Measurements from ENCODE around the gene TBC1D23. TPM values are rescaled to one million over a fixed set of nuclear protein-coding genes. Genes with fewer than 3 reads are reported as not detected.

Gene TBC1D23
- total and polyA plus RNA-seq, 2 experiments from 2014 or later = 22.4 to 34.4 TPM

DNA sequence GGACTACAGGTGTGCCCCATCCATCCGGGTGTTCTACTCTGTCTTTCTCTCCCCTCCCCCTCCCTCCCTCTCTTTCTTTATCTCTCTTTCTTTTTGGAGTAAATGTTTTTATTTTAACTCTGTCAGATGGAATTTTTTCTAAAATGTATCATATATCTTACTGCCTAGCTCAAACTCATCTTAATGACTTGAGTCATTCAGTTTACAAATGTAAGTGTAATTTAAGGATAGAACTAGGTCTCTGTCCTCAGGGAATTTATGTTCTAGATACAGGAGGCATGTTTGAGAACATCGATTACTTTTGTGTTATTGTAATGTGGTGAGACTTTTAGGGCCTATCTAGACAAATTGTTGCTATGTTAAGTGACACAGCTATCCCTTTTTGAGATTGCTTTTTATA lies 3.5 kb downstream of the TBC1D23 start (continued):
- TF ChIP-seq, protein P1, sequence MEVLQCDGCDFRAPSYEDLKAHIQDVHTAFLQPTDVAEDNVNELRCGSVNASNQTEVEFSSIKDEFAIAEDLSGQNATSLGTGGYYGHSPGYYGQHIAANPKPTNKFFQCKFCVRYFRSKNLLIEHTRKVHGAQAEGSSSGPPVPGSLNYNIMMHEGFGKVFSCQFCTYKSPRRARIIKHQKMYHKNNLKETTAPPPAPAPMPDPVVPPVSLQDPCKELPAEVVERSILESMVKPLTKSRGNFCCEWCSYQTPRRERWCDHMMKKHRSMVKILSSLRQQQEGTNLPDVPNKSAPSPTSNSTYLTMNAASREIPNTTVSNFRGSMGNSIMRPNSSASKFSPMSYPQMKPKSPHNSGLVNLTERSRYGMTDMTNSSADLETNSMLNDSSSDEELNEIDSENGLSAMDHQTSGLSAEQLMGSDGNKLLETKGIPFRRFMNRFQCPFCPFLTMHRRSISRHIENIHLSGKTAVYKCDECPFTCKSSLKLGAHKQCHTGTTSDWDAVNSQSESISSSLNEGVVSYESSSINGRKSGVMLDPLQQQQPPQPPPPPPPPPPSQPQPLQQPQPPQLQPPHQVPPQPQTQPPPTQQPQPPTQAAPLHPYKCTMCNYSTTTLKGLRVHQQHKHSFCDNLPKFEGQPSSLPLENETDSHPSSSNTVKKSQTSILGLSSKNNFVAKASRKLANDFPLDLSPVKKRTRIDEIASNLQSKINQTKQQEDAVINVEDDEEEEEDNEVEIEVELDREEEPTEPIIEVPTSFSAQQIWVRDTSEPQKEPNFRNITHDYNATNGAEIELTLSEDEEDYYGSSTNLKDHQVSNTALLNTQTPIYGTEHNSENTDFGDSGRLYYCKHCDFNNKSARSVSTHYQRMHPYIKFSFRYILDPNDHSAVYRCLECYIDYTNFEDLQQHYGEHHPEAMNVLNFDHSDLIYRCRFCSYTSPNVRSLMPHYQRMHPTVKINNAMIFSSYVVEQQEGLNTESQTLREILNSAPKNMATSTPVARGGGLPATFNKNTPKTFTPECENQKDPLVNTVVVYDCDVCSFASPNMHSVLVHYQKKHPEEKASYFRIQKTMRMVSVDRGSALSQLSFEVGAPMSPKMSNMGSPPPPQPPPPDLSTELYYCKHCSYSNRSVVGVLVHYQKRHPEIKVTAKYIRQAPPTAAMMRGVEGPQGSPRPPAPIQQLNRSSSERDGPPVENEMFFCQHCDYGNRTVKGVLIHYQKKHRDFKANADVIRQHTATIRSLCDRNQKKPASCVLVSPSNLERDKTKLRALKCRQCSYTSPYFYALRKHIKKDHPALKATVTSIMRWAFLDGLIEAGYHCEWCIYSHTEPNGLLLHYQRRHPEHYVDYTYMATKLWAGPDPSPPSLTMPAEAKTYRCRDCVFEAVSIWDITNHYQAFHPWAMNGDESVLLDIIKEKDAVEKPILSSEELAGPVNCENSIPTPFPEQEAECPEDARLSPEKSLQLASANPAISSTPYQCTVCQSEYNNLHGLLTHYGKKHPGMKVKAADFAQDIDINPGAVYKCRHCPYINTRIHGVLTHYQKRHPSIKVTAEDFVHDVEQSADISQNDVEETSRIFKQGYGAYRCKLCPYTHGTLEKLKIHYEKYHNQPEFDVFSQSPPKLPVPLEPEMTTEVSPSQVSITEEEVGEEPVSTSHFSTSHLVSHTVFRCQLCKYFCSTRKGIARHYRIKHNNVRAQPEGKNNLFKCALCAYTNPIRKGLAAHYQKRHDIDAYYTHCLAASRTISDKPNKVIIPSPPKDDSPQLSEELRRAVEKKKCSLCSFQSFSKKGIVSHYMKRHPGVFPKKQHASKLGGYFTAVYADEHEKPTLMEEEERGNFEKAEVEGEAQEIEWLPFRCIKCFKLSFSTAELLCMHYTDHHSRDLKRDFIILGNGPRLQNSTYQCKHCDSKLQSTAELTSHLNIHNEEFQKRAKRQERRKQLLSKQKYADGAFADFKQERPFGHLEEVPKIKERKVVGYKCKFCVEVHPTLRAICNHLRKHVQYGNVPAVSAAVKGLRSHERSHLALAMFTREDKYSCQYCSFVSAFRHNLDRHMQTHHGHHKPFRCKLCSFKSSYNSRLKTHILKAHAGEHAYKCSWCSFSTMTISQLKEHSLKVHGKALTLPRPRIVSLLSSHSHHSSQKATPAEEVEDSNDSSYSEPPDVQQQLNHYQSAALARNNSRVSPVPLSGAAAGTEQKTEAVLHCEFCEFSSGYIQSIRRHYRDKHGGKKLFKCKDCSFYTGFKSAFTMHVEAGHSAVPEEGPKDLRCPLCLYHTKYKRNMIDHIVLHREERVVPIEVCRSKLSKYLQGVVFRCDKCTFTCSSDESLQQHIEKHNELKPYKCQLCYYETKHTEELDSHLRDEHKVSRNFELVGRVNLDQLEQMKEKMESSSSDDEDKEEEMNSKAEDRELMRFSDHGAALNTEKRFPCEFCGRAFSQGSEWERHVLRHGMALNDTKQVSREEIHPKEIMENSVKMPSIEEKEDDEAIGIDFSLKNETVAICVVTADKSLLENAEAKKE (CRISPR knock-in tag; IDR thresholded peaks at IDR 0.05) = no peak
- TF ChIP-seq EZH2 (IDR thresholded peaks at IDR 0.05; ENCODE audit: low read depth, unreplicated experiment) (no peak), STAT1 (IDR thresholded peaks at IDR 0.05; ENCODE audit: unreplicated experiment) (no peak), POLR2AphosphoS5 (IDR thresholded peaks at IDR 0.05; ENCODE audit: low read depth) (no peak), ZNF114 (CRISPR knock-in tag; IDR thresholded peaks at IDR 0.05) (no peak)
- TF ChIP-seq, protein P2, sequence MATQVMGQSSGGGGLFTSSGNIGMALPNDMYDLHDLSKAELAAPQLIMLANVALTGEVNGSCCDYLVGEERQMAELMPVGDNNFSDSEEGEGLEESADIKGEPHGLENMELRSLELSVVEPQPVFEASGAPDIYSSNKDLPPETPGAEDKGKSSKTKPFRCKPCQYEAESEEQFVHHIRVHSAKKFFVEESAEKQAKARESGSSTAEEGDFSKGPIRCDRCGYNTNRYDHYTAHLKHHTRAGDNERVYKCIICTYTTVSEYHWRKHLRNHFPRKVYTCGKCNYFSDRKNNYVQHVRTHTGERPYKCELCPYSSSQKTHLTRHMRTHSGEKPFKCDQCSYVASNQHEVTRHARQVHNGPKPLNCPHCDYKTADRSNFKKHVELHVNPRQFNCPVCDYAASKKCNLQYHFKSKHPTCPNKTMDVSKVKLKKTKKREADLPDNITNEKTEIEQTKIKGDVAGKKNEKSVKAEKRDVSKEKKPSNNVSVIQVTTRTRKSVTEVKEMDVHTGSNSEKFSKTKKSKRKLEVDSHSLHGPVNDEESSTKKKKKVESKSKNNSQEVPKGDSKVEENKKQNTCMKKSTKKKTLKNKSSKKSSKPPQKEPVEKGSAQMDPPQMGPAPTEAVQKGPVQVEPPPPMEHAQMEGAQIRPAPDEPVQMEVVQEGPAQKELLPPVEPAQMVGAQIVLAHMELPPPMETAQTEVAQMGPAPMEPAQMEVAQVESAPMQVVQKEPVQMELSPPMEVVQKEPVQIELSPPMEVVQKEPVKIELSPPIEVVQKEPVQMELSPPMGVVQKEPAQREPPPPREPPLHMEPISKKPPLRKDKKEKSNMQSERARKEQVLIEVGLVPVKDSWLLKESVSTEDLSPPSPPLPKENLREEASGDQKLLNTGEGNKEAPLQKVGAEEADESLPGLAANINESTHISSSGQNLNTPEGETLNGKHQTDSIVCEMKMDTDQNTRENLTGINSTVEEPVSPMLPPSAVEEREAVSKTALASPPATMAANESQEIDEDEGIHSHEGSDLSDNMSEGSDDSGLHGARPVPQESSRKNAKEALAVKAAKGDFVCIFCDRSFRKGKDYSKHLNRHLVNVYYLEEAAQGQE (IDR thresholded peaks at IDR 0.05; ENCODE audit: unreplicated experiment) = no peak

DNA sequence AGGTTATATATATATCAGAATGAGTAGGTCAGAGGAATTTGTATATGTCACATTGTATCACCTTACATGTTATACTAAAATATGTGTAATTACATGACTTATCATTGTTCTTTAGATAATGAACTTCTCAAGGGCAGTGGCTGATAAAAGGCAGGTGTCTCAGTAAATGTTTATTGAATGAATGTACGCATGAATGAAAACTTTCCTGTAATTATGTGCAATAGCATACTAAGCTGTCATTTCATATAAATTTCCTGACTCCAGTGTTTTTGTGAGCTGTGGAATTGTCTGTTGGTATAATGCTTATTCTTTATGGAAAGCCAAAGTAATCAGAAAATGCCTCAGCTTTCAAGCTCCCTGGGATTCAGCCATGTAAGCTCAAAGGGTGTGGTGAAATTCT lies 4.2 kb downstream of the TBC1D23 start:
- peaks cover 3% of the 10 kb centered on the region for H3K27me3 Mint-ChIP-seq (ENCODE audit: insufficient read depth, low read depth, poor library complexity)
- DNase-seq (ENCODE audit: low spot score) (no peak), ATAC-seq (no peak)
- Histone ChIP-seq H3K27me3 (ENCODE audit: insufficient read depth) (no peaks in the 10 kb centered on the region), H3F3A (replicated peaks; ENCODE audit: low read depth) (no peaks in the 10 kb centered on the region), H4K20me1 (replicated peaks; ENCODE audit: insufficient read depth) (no peaks in the 10 kb centered on the region; the same call in 1 of the 2 replicates), H3K79me2 (replicated peaks; ENCODE audit: insufficient read depth) (peaks cover 86% of the 10 kb centered on the region), H3K4me2 (no peak overlapping the region; the same call in 1 of the 2 replicates), H3K4me3 (no peak overlapping the region), H3K9me2 (ENCODE audit: insufficient read depth) (no peaks in the 10 kb centered on the region), H3K4me1 (ENCODE audit: insufficient read depth) (peaks cover 22% of the 10 kb centered on the region), H2AFZ (no peak overlapping the region), H3K27ac (ENCODE audit: low read depth) (no peak overlapping the region), H3K36me3 (ENCODE audit: insufficient read depth) (no peaks in the 10 kb centered on the region)
- H3K27ac Mint-ChIP-seq = no peak overlapping the region
- H3K36me3 Mint-ChIP-seq (ENCODE audit: low read depth) = no peaks in the 10 kb centered on the region
- H3K4me3 Mint-ChIP-seq = no peak overlapping the region
- no peaks in the 10 kb centered on the region for H3K9me3 Mint-ChIP-seq
- no peak for TF ChIP-seq EZH2phosphoT487 (IDR thresholded peaks at IDR 0.05; ENCODE audit: unreplicated experiment)
- H3K4me1 Mint-ChIP-seq = peaks cover 20% of the 10 kb centered on the region

Measured in GM23338 (cell line).